PFSK-1 (cell line): ENCODE results near the gene NUP214.

Source experiments
- FOXP2 ChIP-seq: optimal IDR thresholded peaks from 2 replicates; pipeline ENCODE3; 2011; ENCODE audit warnings: borderline replicate concordance, control low read depth, inconsistent platforms; ENCODE audit not compliant: insufficient read depth; ENCODE audit errors: extremely low read length, extremely low read depth
- POLR2AphosphoS5 ChIP-seq: IDR thresholded peaks from 2 replicates; pipeline ENCODE4 v1.6.1; 2012; ENCODE audit warnings: low read depth, mild to moderate bottlenecking, control low read depth, low read length, moderate library complexity
- SIN3A ChIP-seq: IDR thresholded peaks from 2 replicates; pipeline ENCODE4 v1.6.1; 2012; ENCODE audit warnings: mild to moderate bottlenecking, low read length, moderate library complexity, borderline replicate concordance; ENCODE audit not compliant: insufficient read depth
- TAF1 ChIP-seq: IDR thresholded peaks from 2 replicates; pipeline ENCODE4 v1.6.1; 2012; ENCODE audit warnings: low read length, control low read depth, borderline replicate concordance; ENCODE audit not compliant: insufficient read depth
- TF ChIP-seq, protein P1 (sequence below), 2 experiments: IDR thresholded peaks; 2 replicates each; pipeline versions ENCODE4 v1.6.1 to v1.8.0; 2011 to 2012; ENCODE audit warnings: low read depth in 2 of 2, low read length in 2 of 2, control low read depth in 1 of 2, inconsistent platforms in 1 of 2, mild to moderate bottlenecking in 1 of 2, moderate library complexity in 1 of 2; ENCODE audit not compliant: insufficient read depth in 1 of 2

The NUP214 gene

DNA sequence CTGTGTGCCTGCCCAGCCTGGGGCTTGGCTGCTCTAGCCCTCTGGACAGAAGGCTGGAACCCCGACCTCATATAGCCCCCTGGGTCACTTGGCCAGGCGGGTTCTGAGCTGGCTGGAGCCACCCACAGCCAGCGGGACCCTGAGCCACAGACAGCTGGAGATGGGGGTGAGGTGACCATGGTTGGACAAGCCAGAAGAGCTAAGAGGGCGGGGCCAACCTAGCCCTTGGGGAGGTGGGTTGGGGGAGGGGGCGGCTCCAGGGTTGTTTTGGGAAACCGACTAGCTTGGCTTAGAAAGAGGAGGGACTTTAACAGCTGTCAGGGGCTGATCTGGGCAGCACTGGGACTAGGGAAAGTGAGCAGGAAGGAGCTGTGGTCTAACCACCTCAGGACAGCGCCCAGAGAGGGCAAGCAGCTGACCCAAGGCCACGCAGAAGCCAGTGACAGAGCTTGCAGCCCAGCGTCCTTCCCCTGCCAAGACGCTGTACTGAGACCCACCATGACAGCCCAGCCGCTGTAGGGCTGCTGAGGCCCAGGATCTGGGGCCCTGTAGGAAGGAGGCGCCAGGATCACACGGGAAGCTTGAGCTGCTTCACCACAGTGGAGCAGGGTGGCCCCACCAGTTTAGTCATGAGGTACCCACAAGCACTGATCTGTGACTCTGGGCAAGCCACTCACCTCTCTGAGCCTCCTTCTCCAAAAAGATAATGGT, 26.8 kb upstream of the NUP214 start:
- TF ChIP-seq, protein P1, sequence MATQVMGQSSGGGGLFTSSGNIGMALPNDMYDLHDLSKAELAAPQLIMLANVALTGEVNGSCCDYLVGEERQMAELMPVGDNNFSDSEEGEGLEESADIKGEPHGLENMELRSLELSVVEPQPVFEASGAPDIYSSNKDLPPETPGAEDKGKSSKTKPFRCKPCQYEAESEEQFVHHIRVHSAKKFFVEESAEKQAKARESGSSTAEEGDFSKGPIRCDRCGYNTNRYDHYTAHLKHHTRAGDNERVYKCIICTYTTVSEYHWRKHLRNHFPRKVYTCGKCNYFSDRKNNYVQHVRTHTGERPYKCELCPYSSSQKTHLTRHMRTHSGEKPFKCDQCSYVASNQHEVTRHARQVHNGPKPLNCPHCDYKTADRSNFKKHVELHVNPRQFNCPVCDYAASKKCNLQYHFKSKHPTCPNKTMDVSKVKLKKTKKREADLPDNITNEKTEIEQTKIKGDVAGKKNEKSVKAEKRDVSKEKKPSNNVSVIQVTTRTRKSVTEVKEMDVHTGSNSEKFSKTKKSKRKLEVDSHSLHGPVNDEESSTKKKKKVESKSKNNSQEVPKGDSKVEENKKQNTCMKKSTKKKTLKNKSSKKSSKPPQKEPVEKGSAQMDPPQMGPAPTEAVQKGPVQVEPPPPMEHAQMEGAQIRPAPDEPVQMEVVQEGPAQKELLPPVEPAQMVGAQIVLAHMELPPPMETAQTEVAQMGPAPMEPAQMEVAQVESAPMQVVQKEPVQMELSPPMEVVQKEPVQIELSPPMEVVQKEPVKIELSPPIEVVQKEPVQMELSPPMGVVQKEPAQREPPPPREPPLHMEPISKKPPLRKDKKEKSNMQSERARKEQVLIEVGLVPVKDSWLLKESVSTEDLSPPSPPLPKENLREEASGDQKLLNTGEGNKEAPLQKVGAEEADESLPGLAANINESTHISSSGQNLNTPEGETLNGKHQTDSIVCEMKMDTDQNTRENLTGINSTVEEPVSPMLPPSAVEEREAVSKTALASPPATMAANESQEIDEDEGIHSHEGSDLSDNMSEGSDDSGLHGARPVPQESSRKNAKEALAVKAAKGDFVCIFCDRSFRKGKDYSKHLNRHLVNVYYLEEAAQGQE (IDR thresholded peaks at IDR 0.05; ENCODE audit: insufficient read depth in 1 of 2, low read depth in 2 of 2, low read length in 2 of 2) = no peak
- TF ChIP-seq FOXP2 (no peak), POLR2AphosphoS5 (no peak), SIN3A (no peak), TAF1 (no peak)

- TF ChIP-seq SIN3A (no peak), TAF1 (no peak), POLR2AphosphoS5 (no peak), FOXP2 (no peak)
- TF ChIP-seq, protein P1 (IDR thresholded peaks at IDR 0.05; ENCODE audit: insufficient read depth in 1 of 2, low read depth in 2 of 2, low read length in 2 of 2) = no peak
Measured at GRCh38 chr9:131099102-131099606, 26.2 kb upstream of the NUP214 start.

DNA sequence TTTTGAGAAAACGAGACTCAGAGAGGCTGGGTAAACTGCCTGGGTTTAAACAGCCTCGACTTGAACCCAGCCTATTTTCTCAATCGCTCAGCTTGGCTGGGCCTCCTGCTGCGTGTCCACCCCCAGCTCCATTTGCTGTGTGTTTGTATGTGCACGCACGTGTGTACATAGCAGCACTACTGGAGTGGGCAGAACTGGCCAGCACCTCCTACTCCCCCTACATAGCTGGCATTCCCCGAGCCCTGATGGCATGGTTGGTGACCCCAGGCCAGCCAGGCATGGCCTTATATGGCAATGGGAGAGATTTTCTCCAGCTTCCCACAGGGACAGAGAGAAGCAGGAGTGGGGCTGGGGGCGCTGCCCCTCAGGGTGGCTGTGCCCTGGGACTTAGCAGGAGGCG, 24.9 kb upstream of the NUP214 start:
- TF ChIP-seq, protein P1 (IDR thresholded peaks at IDR 0.05; ENCODE audit: insufficient read depth in 1 of 2, low read depth in 2 of 2, low read length in 2 of 2) = no peak
- no peak for TF ChIP-seq FOXP2

- TF ChIP-seq FOXP2 = no peak
- no peak for TF ChIP-seq POLR2AphosphoS5
- TF ChIP-seq SIN3A = no peak
- TF ChIP-seq, protein P1 (IDR thresholded peaks at IDR 0.05; ENCODE audit: insufficient read depth in 1 of 2, low read depth in 2 of 2, low read length in 2 of 2) = no peak
- TF ChIP-seq TAF1 = no peak
Measured at GRCh38 chr9:131101207-131101964, 24.0 kb upstream of the NUP214 start.

DNA sequence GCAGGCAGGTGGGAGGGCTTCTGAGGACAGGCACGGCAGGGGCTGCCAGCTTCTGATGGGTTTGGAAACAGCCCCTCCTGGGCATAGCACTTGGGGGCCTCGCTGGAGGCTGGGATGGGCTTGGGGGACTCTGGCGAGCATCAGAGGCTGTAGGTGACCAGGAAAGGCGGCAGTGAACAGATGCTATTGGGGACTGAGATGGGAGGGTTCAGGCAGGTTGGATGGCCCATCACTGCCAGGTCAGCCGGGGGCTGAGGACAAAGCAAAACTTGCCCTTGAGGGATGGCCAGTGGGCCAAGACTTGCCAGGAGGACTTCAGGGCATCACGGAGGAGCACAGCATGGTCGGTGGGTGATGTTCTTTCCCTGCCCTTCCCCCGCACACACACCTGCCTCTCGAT, 22.4 kb upstream of the NUP214 start:
- TF ChIP-seq POLR2AphosphoS5 (no peak), FOXP2 (no peak), TAF1 (no peak), SIN3A (no peak)
- TF ChIP-seq, protein P1 (IDR thresholded peaks at IDR 0.05; ENCODE audit: insufficient read depth in 1 of 2, low read depth in 2 of 2, low read length in 2 of 2) = no peak
